M059J (cell line): ENCODE measurements around the gene CCND3. TPM values are rescaled to one million over a fixed set of nuclear protein-coding genes. Genes with fewer than 3 reads are reported as not detected.
A peak's percentile ranks its signal among the peaks of the same experiment; 100 is the strongest.

ENCODE experiments used
- DNase-seq: peaks from one replicate; pipeline ENCODE4 v3.0.0-alpha.2; 2012; ENCODE audit warnings: low read depth
- total RNA-seq: library from RNA; depleted of rRNA; stranded (reverse); fragments of >200 nt; shearing (Covaris generic); gene quantifications from 2 replicates; pipeline ENCODE4 v1.2.3, GENCODE V29; 2014; rRNA removed

Gene CCND3
- total RNA-seq = 141 and 146 TPM in 2 replicates

- DNase-seq = peak; percentile 66
These were observed at the start of gene CCND3 for GRCh38 chr6:41941280-41942066. Gene CCND3, minus strand, starts transcription at chr6:41941808. Its CDS starts 159 bp downstream, at chr6:41941649.

- no peak for DNase-seq
These were observed 44.7 kb upstream of the CCND3 start for GRCh38 chr6:41986339-41986738.

GRCh38 chr6:41984623-41985022, 43.0 kb upstream of the CCND3 start:
- DNase-seq = no peak

- peak; percentile 73 for DNase-seq
These were observed 35.3 kb upstream of the CCND3 start for GRCh38 chr6:41976794-41977484.

- no peak for DNase-seq
These were observed 33.7 kb upstream of the CCND3 start for GRCh38 chr6:41975276-41975675.

GRCh38 chr6:41974281-41974825, 32.7 kb upstream of the CCND3 start:
- no peak for DNase-seq

- DNase-seq = no peak
These were observed 31.2 kb upstream of the CCND3 start for GRCh38 chr6:41972826-41973225.

GRCh38 chr6:41970436-41970846, 28.8 kb upstream of the CCND3 start:
- peak; percentile 73 for DNase-seq

- DNase-seq = peak; percentile 82
These were observed 26.0 kb upstream of the CCND3 start for GRCh38 chr6:41967312-41968287.

- peak; percentile 96 for DNase-seq
These were observed 25.3 kb upstream of the CCND3 start for GRCh38 chr6:41966961-41967311.

- peak; percentile 55 for DNase-seq
These were observed 24.8 kb upstream of the CCND3 start for GRCh38 chr6:41966214-41966920.

GRCh38 chr6:41965429-41966213, 24.0 kb upstream of the CCND3 start:
- no peak for DNase-seq

- no peak for DNase-seq
These were observed 22.7 kb upstream of the CCND3 start for GRCh38 chr6:41964201-41964887.

GRCh38 chr6:41963371-41963770, 21.8 kb upstream of the CCND3 start:
- no peak for DNase-seq

- no peak for DNase-seq
These were observed 18.4 kb upstream of the CCND3 start for GRCh38 chr6:41960028-41960427.

- peak; percentile 34 for DNase-seq
These were observed 16.6 kb upstream of the CCND3 start for GRCh38 chr6:41958022-41958856.

- no peak for DNase-seq
These were observed 15.5 kb upstream of the CCND3 start for GRCh38 chr6:41957117-41957516.

GRCh38 chr6:41955412-41955811, 13.8 kb upstream of the CCND3 start:
- no peak for DNase-seq

GRCh38 chr6:41954668-41955067, 13.1 kb upstream of the CCND3 start:
- DNase-seq = no peak
